Esophagus muscularis mucosa (tissue), 4 donors: ENCODE results near the gene CDH4. TPM values are rescaled to one million over a fixed set of nuclear protein-coding genes. Genes with fewer than 3 reads are reported as not detected.

ENCODE experiments used
- DNase-seq: peaks from one replicate; pipeline ENCODE4 v3.0.0-alpha.2; 2017; ENCODE audit errors: extremely low spot score
- H3K27ac ChIP-seq, 4 donors: fragments of 200-600 bp; sonication (generic); replicated peaks in 1 of 4; 1 replicate in 3 of 4; 2 replicates in 1 of 4; pipeline ENCODE4 v1.5.1; 2016 to 2019; ENCODE audit warnings: mild to moderate bottlenecking in 1 of 4
- H3K27me3 ChIP-seq, 4 donors: fragments of 200-600 bp; sonication (generic); one replicate each; pipeline versions ENCODE4 v1.5.1 to v1.6.0; 2016 to 2019
- H3K36me3 ChIP-seq, 4 donors: fragments of 200-600 bp; sonication (generic); one replicate each; pipeline ENCODE4 v1.5.1; 2016 to 2019
- H3K4me1 ChIP-seq, 4 donors: fragments of 200-600 bp; sonication (generic); one replicate each; pipeline ENCODE4 v1.5.1; 2016 to 2019
- H3K4me3 ChIP-seq, 4 donors: fragments of 200-600 bp; sonication (generic); 1 replicate in 2 of 4; 2 replicates in 2 of 4; pipeline ENCODE4 v1.5.1; 2016 to 2019; ENCODE audit warnings: mild to moderate bottlenecking in 4 of 4, moderate library complexity in 1 of 4
- H3K9me3 ChIP-seq, 4 donors: fragments of 200-600 bp; sonication (generic); 1 replicate in 3 of 4; 2 replicates in 1 of 4; pipeline ENCODE4 v1.5.1; 2016 to 2019
- CTCF ChIP-seq, 3 experiments: fragments of 200-600 bp in 2 of 3; fragments of 450-650 bp in 1 of 3; sonication (generic) in 2 of 3; IDR thresholded peaks; one replicate each; pipeline ENCODE4 v1.5.1; 2017 to 2019; ENCODE audit warnings: antibody characterized with exemption in 3 of 3, mild to moderate bottlenecking in 2 of 3, moderate library complexity in 1 of 3
- EP300 ChIP-seq: sonication (generic); formaldehyde crosslinking; IDR thresholded peaks from one replicate; pipeline ENCODE4 v1.6.1; 2017; ENCODE audit warnings: antibody characterized with exemption
- POLR2A ChIP-seq: fragments of 450-650 bp; IDR thresholded peaks from one replicate; pipeline ENCODE4 v1.6.1; 2017; ENCODE audit warnings: antibody characterized with exemption, moderate library complexity, mild to moderate bottlenecking, low read depth
- POLR2AphosphoS5 ChIP-seq, 2 donors: sonication (generic); formaldehyde crosslinking; IDR thresholded peaks; one replicate each; pipeline ENCODE4 v1.6.1; 2017; ENCODE audit warnings: antibody characterized with exemption in 2 of 2
- whole genome bisulfite sequencing: methylation state at CpG from one replicate; pipeline ENCODE4 v1.1.5; 2018; 5-methylcytosine and 5-hydroxymethylcytosine counted together
- intact Hi-C: fragments of 100-400 bp; cut with DNase I; formaldehyde crosslinking; loops from one replicate; pipeline ENCODE4 v1.15.1; 2023
- total RNA-seq, 4 donors: library from RNA; depleted of rRNA; stranded (reverse); fragments of >200 nt; gene quantifications; one replicate each; pipeline versions ENCODE4 v1.1.0 to v1.2.1, GENCODE V29; 2016

The CDH4 gene
- total RNA-seq, 4 donors from 2014 or later, result 0.42 to 1.3 (median 0.48) TPM

DNA sequence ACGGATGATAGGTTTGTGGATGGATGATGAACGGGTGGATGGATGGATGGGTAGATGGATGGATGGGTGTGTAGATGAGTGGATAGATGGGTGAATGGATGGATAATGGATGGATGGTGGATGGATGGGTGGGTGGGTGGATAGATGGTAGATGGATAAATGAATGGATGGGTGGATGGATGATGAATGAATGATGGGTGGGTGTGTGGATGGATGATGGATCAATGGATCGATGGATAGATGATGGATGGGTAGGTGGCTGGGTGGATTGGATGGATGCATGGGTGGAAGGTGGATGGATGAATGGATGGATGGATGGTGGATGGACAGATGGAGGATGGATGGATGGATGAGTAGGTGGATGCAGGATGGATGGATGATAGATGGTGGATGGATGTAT is 419.5 kb downstream of the CDH4 start:
- peaks cover 0 to 61% (median 0%) of the 10 kb centered on the region in 4 donors for H3K27me3 ChIP-seq
- DNase-seq, result no peak
- intact Hi-C loops, result no loop called here
- 90% methylated on average over 3 of the region's 3 CpGs for WGBS
- no peak overlapping the region for H3K4me3 ChIP-seq
- no peaks in the 10 kb centered on the region for H3K36me3 ChIP-seq
- TF ChIP-seq CTCF (IDR thresholded peaks at IDR 0.05) (no peak), EP300 (no peak), POLR2A (no peak), POLR2AphosphoS5 (IDR thresholded peaks at IDR 0.05) (no peak)
- H3K9me3 ChIP-seq, result no peaks in the 10 kb centered on the region
- no peaks in the 10 kb centered on the region for H3K4me1 ChIP-seq
- no peak overlapping the region for H3K27ac ChIP-seq

DNA sequence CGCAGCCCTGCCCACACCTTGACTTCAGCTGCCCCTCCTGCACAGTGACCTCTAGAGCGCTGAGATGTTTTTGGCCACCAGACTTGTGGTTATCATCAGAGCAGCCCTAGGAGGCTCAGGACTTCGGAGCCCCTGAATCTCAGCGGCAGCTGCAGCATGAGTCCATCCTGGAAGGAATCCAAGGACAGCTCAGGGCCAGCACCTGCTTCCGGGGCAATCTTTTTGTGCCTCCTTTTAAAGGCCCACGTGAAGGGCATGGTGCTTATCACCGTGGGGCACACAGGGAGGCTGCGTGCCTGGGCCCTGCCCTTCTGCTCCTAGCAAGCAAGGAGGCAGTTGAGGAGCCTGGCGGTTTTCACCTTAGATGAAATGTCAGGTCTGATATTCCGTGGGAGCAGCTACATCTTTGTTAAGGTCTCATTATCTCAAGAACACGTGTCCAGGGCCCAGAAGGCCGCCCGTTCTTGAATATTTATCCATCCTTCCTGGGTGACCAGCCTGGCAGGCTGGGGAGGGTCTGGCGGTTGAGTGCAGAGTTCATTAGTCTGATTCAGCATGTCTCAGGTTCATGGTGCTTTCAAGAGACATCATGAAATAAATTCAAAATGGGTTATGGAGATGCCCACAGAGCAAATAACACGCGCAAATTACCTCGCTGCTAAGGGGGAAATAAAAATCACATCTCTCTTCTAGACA is 421.2 kb downstream of the CDH4 start:
- TF ChIP-seq POLR2AphosphoS5 (IDR thresholded peaks at IDR 0.05) (no peak), CTCF (IDR thresholded peaks at IDR 0.05) (no peak)
- no peaks in the 10 kb centered on the region for H3K36me3 ChIP-seq
- peaks cover 0 to 51% (median 0%) of the 10 kb centered on the region in 4 donors for H3K27me3 ChIP-seq
- WGBS, result 88% methylated on average over 6 of the region's 17 CpGs
- H3K27ac ChIP-seq, result no peak overlapping the region
- H3K4me1 ChIP-seq, result no peaks in the 10 kb centered on the region
- intact Hi-C loops, result no loop called here
- no peaks in the 10 kb centered on the region for H3K9me3 ChIP-seq
- DNase-seq, result no peak
- H3K4me3 ChIP-seq, result no peak overlapping the region

GRCh38 chr20:61674121-61674520 is 422.1 kb downstream of the CDH4 start:
- Histone ChIP-seq H3K4me1 (no peaks in the 10 kb centered on the region), H3K9me3 (no peaks in the 10 kb centered on the region), H3K27ac (no peak overlapping the region), H3K27me3 (peaks cover 0 to 44% (median 0%) of the 10 kb centered on the region in 4 donors), H3K4me3 (no peak overlapping the region), H3K36me3 (no peaks in the 10 kb centered on the region)
- TF ChIP-seq EP300, result no peak
- TF ChIP-seq POLR2A, result no peak
- TF ChIP-seq POLR2AphosphoS5 (IDR thresholded peaks at IDR 0.05), result no peak
- TF ChIP-seq CTCF (IDR thresholded peaks at IDR 0.05), result no peak
- no peak for DNase-seq
- 81% methylated on average over 11 of the region's 11 CpGs for WGBS
- intact Hi-C loops, result no loop called here

DNA sequence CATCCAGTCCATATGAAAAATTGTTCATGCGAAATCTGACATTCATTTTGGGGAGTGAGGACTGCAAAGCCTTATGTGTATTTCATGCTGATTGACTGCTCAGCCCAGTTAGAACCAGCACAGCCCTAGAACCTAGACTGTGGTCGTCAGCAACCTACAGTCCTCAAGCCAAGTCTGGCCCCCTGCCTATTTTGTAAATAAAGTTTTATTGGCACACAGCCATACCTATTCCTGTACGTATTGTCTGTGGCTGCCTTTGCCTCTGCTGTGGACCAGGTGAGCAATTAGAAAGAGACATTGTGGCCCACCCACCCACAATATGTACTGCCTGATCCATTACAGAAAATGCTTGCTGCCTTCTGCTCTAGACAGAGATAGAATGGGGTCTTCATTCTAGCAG is 422.6 kb downstream of the CDH4 start:
- Histone ChIP-seq H3K9me3 (no peaks in the 10 kb centered on the region), H3K27me3 (peaks cover 0 to 44% (median 0%) of the 10 kb centered on the region in 4 donors), H3K4me1 (no peaks in the 10 kb centered on the region), H3K36me3 (no peaks in the 10 kb centered on the region), H3K4me3 (no peak overlapping the region), H3K27ac (no peak overlapping the region)
- DNase-seq, result no peak
- no peak for TF ChIP-seq POLR2AphosphoS5 (IDR thresholded peaks at IDR 0.05)
- intact Hi-C loops, result no loop called here
- 66% methylated on average over 3 of the region's 3 CpGs for WGBS

GRCh38 chr20:61677928-61678327 is 425.9 kb downstream of the CDH4 start:
- H3K9me3 ChIP-seq, result no peaks in the 10 kb centered on the region
- no peak overlapping the region for H3K4me3 ChIP-seq
- H3K36me3 ChIP-seq, result no peaks in the 10 kb centered on the region
- 90% methylated on average over 2 of the region's 2 CpGs for WGBS
- H3K27ac ChIP-seq, result no peak overlapping the region
- TF ChIP-seq EP300, result no peak
- no peak for TF ChIP-seq CTCF (IDR thresholded peaks at IDR 0.05)
- TF ChIP-seq POLR2AphosphoS5 (IDR thresholded peaks at IDR 0.05), result no peak
- TF ChIP-seq POLR2A, result no peak
- no peak for DNase-seq
- H3K4me1 ChIP-seq, result peaks cover 0 to 8% (median 5%) of the 10 kb centered on the region in 4 donors
- intact Hi-C loops, result no loop called here
- peaks cover 0 to 45% (median 0%) of the 10 kb centered on the region in 4 donors for H3K27me3 ChIP-seq
